GM19238 (cell line): ENCODE data around the gene SLC2A10.

ENCODE experiments used
- DNase-seq: peaks from one replicate; pipeline ENCODE4 v3.0.0; 2011; ENCODE audit warnings: low spot score; ENCODE audit not compliant: insufficient read length

Gene SLC2A10

DNA sequence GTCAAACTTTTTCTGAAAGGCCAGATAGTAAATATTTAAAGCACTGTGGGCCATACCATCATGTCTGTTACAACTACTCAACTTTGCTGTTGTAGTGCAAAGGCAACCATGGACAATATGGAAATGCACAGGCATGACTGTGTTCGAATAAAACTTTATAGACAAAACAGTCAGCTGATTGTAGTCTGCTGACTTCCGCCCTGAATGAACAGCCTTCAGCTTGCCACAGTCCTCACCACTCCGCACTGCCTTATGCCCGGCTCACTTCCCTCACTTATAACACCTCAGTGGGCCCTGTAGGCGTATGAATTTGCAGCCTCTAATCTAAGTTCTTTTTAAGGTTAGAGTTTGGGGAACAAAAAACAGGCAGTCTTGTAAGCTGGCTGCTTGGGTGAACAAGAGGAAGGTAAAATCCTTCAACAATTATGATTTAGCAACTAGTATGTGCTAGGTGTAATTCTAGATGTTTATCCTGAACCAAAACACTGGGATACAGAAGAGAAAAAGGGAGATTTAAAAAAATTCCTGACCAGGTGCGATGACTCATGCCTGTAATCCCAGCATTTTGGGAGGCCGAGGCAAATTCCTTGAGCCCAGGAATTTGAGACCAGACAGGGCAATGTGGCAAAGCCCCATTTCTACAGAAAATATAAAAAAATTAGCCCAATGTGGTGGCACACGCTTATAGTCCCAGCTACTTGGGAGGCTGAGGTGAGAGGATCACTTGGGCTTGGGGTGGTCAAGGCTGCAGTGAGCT, 6.8 kb upstream of the SLC2A10 start:
- DNase-seq: no peak

DNA sequence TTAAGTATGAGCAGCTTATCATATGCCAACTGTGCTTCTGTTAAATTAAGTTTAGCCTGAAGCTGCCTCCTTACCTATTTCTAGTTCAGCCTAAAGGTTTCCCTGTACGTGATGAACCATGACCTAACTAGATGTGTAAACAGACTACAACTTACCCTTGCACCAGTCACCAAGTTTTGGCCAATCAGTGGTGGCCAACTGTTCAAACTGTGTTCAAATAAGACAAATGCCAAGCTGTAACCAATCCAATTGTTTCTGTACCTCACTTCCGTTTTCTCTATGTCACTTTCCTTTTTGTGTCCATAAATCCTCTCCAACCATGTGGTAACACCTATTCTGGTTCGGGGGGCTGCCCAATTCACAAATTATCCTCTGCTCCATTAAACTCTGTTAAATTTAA, 6.0 kb upstream of the SLC2A10 start:
- no peak for DNase-seq

DNA sequence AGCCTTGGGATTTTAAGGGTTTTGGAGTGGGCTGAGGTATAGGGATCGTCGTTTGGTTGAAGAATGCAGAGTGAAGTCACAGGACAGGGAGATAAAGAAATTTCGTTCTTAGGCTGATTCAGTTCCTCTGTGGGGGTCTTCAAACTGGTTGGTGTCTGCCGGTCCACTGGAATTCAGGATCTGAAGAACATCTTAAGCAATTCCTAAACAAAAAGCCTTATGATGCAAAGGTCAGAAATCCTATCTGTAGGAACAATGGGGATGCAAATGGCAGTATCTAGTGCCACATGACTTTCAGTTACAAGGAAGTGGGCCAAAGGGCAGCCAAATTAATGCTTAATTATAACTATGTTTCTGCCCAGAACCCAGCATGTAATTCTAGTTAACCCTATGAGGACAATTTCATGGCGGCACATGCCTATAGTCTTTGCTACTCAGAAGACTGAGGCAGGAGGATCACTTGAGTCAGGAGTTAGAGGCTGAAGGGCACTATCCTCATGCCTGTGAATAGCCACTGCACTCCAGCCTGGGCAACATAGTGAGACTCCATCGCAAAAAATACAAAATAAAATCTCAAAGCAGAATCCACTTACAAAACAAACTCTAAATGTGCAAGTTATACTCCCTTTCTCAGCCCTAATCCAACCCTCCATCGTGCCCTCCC, 4.6 kb upstream of the SLC2A10 start:
- DNase-seq: no peak

DNA sequence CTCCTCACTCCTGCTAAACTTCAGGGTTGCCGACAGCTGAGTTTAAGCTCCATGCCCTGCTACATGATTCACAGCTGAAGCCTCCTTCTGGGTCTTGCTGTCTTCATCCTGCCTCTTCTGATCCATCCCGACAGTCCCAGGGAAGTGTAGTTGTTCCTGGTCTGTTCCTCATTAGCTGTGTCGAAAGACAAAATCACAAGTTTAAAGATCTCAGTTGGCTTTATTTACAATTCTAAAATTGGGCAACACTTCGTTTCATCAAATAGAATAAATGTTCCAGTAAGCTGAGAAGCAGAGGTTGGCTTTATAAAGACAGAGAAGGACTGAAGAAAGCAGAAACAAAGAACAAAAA, 4.1 kb upstream of the SLC2A10 start:
- DNase-seq: no peak

DNA sequence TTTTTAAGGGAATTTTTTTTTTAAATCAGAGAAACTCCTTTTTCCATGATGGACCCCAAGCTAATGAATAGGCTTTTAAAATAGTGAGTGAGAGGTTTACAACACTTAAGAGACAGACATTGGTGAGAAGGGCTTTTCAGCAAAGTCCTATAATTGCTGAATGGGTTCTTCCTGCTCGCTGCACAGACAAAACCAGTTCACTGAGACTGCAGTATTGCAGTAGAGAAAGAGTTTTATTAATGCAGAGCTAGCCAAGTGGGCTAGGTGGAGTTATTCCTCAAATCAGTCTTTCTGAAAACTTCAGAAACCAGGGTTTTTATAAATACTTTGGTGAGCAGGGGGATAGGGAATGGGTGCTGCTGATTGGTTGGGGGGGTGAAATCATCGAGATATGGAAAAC, 3.2 kb upstream of the SLC2A10 start:
- no peak for DNase-seq

DNA sequence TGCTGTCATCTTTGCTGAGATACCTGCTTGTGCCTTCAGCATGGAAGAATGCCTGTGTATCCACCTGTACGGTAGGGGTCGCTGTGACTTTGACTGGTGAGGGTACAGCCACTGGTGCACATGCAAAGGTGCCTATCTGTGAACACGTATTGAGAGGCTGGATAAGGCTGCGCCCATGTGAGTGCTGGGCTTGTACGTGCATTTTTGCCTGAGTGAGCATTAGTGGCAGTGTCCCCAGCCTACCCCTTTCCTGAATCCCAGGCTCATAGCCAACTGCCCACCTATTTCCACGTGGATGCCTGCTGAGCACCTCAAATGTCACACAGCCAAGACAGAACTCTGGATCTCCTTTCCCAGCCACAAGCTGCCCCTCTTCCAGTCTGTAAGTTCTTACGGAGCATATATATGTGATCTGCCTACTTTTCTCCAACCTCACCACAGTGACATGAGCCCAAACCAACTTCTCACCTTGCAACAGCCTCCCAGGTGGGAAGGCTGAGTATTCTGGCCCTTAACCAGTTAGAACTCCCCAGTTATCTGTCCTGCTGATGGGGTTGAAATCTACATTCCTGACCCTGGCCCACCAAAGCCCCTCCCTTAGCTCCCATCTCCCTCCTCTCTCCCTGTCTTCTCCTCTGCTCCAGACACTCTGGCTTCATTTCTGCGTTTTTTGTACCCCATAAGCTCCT, 1.1 kb upstream of the SLC2A10 start:
- DNase-seq: no peak

DNA sequence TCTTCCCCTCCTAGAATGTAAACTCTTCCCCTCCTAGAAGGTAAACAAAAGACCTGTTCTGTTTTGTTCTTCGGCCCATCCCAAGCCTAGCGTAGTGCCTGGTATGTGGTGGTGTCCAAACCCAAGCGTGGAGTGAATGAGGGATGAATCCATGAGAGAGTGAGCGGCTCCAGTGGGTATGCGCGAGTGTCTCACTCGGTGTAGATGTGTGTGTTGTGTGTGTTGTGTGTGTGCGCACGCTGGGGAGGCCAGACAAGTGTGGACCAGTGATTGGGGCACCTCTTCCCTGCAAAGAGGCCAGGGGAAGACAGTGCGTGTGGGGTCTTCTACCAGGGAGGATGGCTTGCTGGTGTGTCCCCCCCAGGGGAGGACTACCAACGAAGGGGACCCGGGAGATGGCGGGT, 392 bp upstream of the SLC2A10 start:
- no peak for DNase-seq

DNA sequence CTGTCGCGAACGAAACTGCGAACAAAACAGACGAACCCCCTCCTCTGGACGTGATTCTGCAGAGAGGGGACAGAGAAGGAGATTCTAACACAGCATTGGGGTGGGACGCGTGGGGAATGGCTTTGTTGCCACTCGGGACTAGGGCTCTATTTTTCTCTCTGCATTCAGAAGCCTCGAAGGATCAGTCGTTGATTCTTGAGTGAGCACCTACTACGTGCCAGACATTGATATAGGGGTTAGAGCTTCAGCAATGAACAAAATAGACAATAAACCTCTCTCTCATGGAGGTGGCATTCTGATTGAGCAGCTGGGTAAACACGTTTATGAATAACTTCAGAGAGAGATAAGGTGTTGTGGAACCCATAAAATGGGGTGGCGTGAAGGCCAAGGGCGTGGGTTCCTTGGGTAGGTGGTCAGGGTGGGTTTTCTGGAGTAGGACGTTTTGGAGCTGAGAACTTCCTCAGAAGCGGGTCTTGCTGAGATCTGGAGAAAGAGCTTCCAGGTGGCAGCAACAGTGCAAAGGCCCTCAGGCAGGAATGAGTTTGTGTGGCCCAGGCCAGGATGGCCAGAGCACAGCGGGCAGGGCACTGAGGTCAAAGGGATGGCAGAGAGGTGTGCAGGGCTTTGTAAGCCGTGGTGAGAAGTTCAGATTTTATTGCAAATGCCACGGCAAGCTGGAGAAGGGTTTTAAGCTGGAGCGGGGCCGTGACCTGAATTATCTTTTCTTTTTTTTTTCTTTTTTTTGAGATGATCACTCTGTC, 884 bp downstream of the SLC2A10 start:
- DNase-seq: no peak

DNA sequence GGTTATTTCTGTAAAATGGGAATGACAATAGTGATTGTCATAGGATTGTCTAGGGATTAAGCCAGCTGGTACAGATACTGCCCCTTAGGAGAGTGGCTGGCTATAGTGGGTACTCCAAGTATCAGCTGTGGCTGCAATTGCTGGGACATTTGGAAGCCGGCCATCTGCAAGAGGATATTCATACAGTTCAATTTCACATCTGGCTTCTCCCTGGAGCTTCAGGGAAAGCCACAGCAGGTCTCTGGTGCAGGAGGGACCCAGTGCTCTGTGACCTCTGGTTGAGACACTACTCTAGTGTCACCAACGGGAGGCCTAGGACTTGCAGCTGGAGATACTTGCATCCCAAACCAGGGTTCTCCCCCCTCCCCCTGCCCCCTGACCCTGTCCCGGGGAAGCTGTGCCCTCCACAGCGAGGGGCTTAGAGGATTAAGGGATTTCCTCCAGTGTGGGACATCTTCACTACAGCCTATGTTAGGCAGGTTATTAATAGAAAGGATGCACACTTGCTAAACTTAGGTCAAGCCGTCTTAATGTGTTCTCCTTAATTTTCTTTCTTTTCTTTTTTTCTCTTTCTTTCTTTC, 2.7 kb downstream of the SLC2A10 start:
- DNase-seq: no peak

DNA sequence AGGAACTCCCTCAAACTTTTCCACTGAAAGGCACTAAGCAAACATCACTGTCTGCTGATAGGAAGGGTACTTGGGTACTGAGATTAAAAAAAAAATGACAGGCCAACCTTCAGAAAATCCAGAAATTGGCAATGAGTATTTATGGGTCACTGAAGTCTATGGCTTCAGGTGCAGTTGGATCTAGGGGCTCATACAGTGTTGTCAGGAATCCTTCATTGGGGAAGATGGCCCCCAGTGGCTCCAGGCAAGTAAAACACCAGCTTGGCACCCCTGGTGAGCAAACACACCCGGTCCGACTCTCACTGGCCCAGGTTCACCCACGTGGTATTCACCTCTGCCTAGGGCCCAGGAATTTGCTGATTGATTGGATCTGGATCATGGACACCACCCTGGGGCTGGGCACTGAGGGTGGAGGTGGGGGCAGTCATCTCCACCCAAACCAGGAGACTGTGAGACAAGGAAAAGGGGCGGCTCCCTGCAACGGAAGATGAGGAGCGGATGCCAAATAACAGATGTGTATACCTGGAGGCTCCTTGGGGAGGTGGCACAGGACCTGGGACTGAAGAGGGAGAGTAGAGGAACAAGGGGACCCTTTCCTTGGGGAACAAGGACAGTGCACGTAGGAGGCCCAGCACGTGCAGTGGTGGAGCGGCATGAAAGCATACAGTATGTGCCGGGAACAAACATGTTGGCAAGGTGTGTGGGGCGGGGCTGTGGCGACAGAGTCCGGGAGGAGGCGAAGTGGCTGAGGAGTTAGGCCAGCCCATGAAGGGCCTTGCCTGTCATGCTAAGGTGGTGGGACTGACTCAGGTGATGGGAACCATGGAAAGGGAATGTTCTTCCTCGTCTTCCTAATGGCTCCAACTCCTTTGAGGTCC, 4.7 kb downstream of the SLC2A10 start:
- no peak for DNase-seq

DNA sequence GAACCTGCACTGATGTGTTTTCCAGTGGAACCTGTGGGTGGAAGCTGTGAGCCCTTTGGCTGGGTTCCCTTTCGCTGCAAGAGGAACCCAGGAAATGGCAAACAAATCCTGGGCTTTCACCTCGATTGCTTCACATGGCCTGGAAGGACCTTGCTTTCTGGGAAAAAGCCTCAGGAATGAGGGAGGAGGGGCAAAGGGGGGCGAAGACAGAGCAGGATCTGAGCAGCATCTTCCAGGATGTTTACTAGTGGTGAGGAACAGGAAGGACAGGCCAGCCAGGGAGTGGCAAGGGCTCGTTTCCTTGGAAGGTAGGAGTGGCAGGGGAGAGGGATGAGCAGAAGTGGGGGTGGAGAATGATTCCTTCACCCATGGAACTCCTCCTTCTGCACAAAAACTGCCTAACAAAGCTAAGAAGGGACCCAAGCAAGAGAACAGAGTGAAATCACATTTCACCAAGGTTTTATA, 5.9 kb downstream of the SLC2A10 start:
- no peak for DNase-seq

DNA sequence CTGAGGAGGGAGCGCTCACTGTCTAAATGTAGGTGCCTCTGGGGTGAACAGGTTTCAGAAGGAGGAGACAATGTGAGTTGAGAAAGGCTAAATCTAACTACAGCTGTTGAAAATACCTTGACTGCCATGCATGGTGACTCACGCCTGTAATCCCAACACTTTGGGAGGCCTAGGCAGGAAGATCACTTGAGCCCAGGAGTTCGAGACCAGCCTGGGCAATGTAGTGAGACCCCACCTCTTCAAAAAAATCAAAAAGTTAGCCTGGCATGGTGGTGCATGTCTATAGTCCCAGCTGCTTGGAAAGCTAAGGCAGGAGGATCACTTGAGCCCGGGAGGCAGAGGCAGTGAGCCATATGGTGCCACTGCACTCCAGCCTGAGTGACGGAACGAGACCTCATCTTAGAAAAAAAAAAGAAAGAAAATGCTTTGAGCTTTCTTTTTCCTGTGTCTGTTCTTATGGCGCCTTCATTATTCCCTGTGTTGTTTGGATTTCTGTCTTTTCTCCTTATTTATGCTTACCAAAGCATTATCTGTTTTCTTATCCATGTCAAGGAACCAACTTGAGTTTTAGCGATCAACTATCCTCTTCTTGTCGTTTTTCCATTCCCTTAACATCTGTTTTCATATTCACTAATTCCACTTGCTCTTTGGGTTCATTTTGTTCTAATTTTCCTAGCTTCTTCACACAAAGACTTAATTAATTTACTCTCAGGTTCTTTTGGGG, 8.5 kb downstream of the SLC2A10 start:
- no peak for DNase-seq

DNA sequence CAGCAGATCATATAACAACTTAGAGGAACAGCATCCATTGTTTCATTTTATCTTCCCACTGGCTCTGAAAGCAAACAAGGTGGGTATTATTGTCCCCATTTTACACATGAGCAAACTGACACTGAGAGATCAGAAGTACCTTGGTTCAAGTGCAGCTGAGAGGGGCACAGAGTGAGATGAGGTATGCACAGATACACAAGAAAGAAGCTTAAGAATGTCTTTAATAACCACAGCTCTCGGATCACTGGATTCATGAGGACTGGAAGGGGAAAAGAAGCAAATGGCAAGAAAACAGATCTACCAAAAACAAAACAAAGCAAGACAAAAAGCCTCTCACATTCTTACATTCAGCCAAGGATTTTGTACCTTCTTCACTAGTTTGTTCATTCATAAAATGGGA, 10.6 kb downstream of the SLC2A10 start:
- no peak for DNase-seq

DNA sequence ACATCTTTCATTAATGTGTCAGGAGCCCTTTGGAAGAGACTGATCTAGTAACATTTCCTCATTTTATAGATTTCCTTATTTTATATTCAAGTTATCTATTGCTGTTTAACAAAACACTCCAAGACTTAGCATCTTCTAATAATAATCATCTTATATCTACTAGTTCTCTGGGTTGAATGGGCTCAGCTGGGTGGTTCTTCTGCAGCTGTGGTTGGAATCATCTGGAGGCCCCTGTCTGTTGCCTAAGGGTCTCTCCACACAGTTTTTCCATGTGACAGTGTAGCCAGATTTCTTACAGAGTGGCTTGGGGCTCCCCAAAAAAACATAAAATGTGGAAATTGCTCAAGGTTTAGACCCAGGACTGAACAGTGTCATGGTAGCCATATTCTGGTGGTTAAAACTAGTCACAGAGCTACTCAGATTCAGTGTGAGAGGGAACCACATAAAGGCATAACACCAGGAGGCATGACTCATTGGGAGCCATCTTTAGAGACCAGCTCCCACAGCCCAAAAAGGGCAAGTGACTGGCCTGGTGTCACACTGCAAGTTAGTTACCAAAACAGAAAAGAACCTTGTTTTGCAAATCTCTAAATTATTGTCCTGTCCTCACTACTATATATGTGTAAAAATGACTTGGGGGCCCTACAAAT, 11.5 kb downstream of the SLC2A10 start:
- DNase-seq: no peak

DNA sequence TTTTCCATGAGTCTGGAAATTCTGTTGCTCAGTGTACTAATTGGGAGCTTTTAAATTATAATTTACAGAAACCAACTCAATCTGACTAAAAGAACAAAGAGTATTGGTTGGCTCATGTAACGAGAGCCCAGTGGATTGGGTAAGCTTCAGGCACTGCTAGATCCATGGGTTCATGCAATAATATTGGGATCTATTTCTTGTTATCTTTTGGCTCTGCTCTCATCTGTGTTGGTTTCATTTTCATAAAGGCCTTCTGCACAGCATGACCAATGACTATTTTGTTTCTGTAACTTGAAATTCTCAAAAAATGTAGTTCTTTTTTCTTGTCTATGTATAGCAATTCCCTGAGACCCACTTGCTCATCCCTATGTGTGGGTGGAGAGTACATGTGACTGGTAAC, 12.0 kb downstream of the SLC2A10 start:
- no peak for DNase-seq

DNA sequence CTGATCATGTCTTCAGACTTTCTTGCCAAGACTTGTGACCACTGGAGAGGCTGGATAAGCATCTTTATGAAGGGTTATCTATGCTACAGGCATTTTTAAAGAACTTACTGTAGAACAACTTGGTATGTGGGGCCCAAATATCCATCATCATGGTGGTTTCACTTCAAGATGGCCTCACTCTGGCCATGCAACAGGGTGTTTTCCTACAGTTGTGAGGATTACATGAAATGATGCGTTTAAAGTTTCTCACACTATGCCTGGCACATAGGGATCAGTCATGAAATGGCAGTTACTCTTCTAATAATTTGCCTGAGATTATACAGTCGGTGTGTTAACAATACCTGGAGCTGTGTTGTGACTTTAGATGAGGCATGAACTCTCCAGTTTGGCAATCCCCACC, 13.0 kb downstream of the SLC2A10 start:
- DNase-seq: no peak

DNA sequence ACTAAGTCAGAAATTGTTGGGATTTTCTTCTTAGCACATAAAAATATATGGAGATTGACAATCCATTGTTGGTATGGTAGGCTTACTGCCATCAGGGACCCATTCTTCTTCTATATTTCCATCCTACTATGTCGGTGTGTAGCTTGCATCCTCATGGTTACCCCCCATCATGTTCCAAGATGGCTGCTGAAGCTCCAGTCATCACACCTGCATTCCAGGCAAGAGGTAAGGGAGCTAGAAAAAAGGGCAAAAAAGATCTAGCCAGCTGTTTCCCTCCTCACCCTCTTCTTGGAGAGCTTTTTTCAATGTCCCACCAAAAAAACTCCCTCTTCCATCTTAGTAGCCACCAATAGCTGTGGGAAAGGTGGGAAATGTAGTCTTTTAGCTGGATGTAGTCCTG, 13.6 kb downstream of the SLC2A10 start:
- DNase-seq: no peak

DNA sequence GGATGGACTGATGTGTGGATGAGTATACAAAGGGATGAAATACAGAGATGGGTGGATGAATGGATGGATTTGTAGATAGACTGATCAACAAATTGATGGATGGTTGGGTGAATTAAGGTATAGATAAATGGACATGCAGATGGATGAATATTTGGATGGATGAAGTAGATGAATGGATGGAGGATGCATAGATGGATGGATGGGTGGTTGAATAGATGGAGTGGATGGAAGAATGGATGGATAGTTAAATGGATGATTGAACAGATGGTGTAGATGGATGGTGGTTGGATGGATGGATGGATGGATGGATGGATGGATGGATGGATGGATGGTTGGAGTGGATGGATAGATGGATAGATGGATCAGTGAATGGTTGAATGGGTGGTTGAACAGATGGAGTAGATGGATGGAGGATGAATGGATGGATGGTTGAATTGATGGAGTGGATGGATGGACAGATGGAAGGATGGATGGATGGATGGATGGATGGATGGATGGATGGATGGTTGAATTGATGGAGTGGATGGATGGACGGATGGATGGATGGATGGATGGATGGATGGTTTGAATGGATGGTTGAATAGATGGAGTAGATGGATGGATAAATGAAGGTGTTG, 15.0 kb downstream of the SLC2A10 start:
- no peak for DNase-seq
